Heart left ventricle (tissue), 13 donors: Measurements from ENCODE around the gene FA2H.
"Not testable (repeated sequence)": the region's sequence is repeated elsewhere in the genome, so short reads cannot be mapped to it uniquely, and the experiment has no call there.

Experiments
- POLR2A ChIP-seq, 2 donors: fragments of 450-650 bp; IDR thresholded peaks; one replicate each; pipeline ENCODE4 v1.6.1; 2017; ENCODE audit warnings: antibody characterized with exemption in 2 of 2, mild to moderate bottlenecking in 2 of 2, moderate library complexity in 2 of 2
- TF ChIP-seq, protein P1 (sequence below), 12 donors: fragments of 200-600 bp; sonication (generic) in 4 of 12; IDR thresholded peaks; one replicate each; pipeline versions ENCODE4 v1.5.0 to v1.8.0; 2018 to 2022; ENCODE audit warnings: antibody characterized with exemption in 12 of 12, mild to moderate bottlenecking in 5 of 12
- donor health status: ischemic (EF 13 %, LVEDD 7.1; RV severe dilation, severe dysfunction).
- donor health status: DM: no; HTN: yes; CAD: no.
- donor health status: DM: no; HTN: no; CAD: no.
- donor health status: ischemic (EF 25% LVEDD 6.9; RV normal size, moderate dysfunction).
- donor health status: ischemic (EF 25% LVEDD 5.7; RV mildly dilated, moderate dysfunction).
- donor health status: ischemic (EF 35%, LVEDD 5.7; RV mildly dilated, moderate dysfunction).
- donor health status: nonischemic (EF 11% LVEDD 7.7; RV severe dilation, severe dysfunction).
- donor health status: DM: yes; HTN: yes; CAD: no.
- donor health status: PGD.
- donor health status: ischemic (EF 29% LVEDD 5.4; RV normal size, mild dysfunction).
- donor health status: nonischemic (EF 23%, LVEDD 6.1; RV moderate dilation, normal function).

DNA sequence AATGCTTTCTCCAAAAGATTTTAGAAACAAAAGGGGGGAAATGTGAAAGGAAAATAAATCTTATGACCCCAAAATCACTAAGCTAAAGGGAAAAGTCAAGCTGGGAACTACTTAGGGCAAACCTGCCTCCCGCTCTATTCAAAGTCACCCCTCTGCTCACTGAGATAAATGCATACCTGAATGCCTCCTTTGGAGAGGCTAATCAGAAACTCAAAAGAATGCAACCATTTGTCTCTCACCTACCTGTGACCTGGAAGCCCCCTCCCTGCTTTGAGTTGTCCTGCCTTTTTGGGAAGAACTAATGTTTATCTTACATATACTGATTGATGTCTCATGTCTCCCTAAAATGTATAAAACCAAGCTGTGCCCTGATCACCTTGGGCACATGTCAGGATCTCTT lies 36.6 kb upstream of the FA2H start:
- not testable (repeated sequence) for TF ChIP-seq POLR2A (IDR thresholded peaks at IDR 0.05)
- TF ChIP-seq, protein P1, sequence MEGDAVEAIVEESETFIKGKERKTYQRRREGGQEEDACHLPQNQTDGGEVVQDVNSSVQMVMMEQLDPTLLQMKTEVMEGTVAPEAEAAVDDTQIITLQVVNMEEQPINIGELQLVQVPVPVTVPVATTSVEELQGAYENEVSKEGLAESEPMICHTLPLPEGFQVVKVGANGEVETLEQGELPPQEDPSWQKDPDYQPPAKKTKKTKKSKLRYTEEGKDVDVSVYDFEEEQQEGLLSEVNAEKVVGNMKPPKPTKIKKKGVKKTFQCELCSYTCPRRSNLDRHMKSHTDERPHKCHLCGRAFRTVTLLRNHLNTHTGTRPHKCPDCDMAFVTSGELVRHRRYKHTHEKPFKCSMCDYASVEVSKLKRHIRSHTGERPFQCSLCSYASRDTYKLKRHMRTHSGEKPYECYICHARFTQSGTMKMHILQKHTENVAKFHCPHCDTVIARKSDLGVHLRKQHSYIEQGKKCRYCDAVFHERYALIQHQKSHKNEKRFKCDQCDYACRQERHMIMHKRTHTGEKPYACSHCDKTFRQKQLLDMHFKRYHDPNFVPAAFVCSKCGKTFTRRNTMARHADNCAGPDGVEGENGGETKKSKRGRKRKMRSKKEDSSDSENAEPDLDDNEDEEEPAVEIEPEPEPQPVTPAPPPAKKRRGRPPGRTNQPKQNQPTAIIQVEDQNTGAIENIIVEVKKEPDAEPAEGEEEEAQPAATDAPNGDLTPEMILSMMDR (IDR thresholded peaks at IDR 0.05): not testable (repeated sequence)
